WTC11 (cell line): ENCODE results near the gene GAB2.

Source experiments
- ARID4B ChIP-seq: sonication (generic); formaldehyde crosslinking; IDR thresholded peaks from 2 replicates; pipeline ENCODE4 v1.8.0; 2023; ENCODE audit warnings: missing genetic modification reagents, mild to moderate bottlenecking, borderline replicate concordance
- ATF2 ChIP-seq: sonication (generic); formaldehyde crosslinking; IDR thresholded peaks from 2 replicates; pipeline ENCODE4 v1.8.1; 2022; ENCODE audit warnings: low read depth, missing genetic modification reagents, borderline replicate concordance
- CTCF ChIP-seq: fragments of 200-600 bp; IDR thresholded peaks from 2 replicates; pipeline ENCODE4 v1.8.0; 2022; ENCODE audit warnings: antibody characterized with exemption
- PREB ChIP-seq: sonication (generic); formaldehyde crosslinking; IDR thresholded peaks from 2 replicates; pipeline ENCODE4 v1.8.1; 2022; ENCODE audit warnings: mild to moderate bottlenecking, missing genetic modification reagents, moderate library complexity, borderline replicate concordance
- ZBTB21 ChIP-seq: sonication (generic); formaldehyde crosslinking; IDR thresholded peaks from 2 replicates; pipeline ENCODE4 v1.8.1; 2023; ENCODE audit warnings: mild to moderate bottlenecking, missing genetic modification reagents, borderline replicate concordance
- ZNF416 ChIP-seq: fragments of 250-450 bp; sonication (Bioruptor Pico); IDR thresholded peaks from 2 replicates; pipeline ENCODE4 v1.9.0; 2021; ENCODE audit warnings: mild to moderate bottlenecking, inconsistent platforms

GRCh38 chr11:78171951-78172350 lies 245.7 kb downstream of the GAB2 start:
- TF ChIP-seq ZBTB21 (CRISPR knock-in tag), result no peak
- TF ChIP-seq PREB (CRISPR knock-in tag), result no peak
- TF ChIP-seq CTCF, result no peak
- no peak for TF ChIP-seq ARID4B (CRISPR knock-in tag)
- TF ChIP-seq ZNF416 (CRISPR knock-in tag), result no peak
- TF ChIP-seq ATF2 (CRISPR knock-in tag), result no peak
